ENCODE measurements around the gene CENPF.
"Not testable (repeated sequence)": the region's sequence is repeated elsewhere in the genome, so short reads cannot be mapped to it uniquely, and the experiment has no call there.

Gene CENPF

DNA sequence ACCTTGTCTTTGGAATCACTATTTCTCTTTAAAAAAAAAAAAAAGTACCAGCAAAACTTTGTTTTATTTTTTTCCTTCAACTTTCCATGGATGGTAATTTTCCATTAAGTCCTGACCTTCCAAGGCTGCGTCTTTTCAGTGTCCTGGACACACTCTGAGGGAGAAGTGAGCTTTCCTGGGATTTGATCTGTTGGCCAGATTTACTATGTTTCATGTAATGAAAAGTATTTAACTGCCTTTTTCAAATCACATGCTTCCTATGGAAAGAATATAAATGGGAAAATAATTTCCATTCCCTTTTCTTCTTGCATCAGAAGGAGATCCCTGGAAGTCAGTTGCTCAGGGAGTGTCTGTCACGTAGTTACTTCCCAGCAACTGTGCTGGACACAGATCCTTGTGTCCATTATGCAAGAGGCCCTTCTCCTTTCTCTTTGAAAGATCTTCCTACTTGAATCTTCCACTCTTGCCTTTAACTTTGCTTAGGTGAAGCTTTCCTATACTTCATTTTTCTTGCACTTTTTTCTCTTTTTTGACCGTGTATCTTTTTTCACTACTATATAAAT lies 59.3 kb downstream of the CENPF start:
- no peak for DNase-seq

GRCh38 chr1:214664651-214665433 lies 61.8 kb downstream of the CENPF start:
- no peak for DNase-seq

DNA sequence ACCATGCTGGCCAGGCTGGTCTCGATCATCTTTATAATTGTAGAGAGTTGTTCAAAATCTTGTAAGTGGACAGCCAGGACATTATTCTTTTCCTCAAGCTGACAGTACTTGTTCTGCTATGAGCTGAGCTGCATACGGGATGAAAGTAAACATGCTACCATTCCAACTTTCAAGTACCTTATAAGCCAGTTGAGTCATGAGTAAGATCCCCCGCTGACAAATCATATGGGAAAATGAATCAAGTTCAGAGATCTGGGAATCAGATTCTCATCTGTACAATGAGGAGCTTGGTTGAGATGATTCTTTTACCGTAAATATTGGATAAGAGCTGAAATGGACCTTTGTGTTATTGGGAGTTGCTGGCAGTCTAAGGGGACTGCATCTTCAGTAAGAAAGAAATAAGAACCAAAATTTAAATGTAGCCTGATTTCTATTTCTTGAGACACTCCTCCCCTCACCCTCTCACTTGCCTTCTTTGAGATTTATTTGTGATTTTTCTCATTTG lies 62.7 kb downstream of the CENPF start:
- no peak for DNase-seq

- no peak for DNase-seq
Measured at GRCh38 chr1:214666674-214667073, 63.7 kb downstream of the CENPF start.

DNA sequence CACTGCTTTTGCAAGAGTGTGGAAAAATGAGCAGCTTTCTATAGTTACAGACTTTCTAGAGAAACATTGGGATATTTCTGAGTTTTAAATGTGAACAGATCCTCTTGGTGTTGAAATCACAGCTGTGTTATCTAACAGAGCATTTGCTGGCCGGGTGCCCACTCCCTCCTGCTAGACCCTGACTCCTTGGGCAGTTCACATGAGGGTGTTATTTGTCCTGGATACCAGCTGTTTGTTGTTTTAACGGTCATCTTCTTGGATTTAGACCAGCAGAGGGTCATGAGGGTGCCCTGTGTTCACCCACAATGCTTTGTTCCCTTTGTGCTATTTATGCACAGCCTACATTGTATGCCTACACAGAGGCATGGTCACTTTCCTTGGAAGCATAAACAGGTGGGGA lies 67.1 kb downstream of the CENPF start:
- peak; percentile 30 for DNase-seq

DNA sequence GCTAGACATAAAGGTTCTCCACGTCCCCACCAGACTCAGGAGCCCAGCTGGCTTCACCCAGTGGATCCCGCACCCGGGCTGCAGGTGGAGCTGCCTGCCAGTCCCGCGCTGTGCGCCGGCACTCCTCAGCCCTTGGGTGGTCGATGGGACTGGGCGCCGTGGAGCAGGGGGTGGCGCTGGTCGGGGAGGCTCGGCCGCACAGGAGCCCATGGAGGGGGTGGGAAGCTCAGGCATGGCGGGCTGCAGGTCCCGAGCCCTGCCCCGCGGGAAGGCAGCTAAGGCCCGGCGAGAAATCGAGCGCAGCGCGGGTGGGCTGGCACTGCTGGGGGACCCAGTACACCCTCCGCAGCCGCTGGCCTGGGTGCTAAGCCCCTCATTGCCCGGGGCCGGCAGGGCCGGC lies 70.0 kb downstream of the CENPF start:
- DNase-seq, result not testable (repeated sequence)

- no peak for DNase-seq
Measured at GRCh38 chr1:214673576-214673975, 70.6 kb downstream of the CENPF start.

DNA sequence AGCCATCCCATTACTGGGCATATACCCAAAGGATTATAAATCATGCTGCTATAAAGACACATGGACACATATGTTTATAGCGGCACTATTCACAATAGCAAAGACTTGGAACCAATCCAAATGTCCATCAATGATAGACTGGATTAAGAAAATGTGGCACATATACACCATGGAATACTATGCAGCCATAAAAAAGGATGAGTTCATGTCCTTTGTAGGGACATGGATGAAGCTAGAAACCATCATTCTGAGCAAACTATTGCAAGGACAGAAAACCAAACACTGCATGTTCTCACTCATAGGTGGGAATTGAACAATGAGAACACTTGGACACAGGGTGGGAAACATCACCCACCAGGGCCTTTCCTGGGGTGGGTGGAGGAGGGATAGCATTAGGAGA lies 72.5 kb downstream of the CENPF start:
- DNase-seq, result not testable (repeated sequence)

- DNase-seq, result no peak
Measured at GRCh38 chr1:214676747-214677146, 73.8 kb downstream of the CENPF start.

DNA sequence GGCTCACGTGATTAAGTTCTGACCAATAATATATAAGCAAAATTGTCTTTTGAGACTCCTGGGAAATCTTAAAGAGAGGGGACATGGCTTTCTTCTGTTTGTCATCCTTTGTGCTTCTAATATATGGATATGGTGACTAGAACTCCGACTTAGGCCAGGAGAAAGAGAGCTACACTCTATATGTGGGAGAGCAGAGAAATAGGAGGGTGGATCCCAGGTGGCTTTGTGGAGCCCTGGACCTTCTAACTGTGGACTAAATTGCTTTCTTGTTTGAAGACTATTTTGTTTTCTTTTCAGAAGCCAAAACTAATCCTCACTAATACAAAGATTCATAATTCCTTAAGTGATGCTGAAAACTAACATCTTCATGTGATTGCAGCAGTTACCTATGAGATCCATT lies 75.0 kb downstream of the CENPF start:
- DNase-seq, result no peak

GRCh38 chr1:214678386-214678785 lies 75.4 kb downstream of the CENPF start:
- no peak for DNase-seq

DNA sequence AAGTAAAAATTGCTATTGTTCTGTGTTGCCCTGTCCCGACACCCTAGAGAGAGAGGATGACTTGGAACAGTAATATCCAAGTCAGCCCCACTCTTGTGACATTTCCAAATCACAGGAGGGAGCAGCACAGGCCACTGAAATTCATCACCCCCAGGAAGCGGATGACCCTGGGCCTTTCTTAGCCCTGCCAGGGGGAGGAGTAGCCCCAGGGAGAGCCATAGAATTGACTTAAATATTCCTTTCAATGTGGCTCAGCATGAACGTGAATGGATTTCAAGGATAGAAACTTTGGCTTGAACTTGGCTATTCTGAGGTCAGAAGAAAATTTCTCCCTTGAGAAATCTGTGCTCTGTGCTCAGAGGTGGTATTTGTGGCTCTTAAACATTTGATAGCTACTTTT lies 80.6 kb downstream of the CENPF start:
- DNase-seq, result peak; percentile 28

GRCh38 chr1:214685906-214686305 lies 82.9 kb downstream of the CENPF start:
- peak; percentile 33 for DNase-seq

GRCh38 chr1:214686497-214686896 lies 83.5 kb downstream of the CENPF start:
- DNase-seq, result no peak

DNA sequence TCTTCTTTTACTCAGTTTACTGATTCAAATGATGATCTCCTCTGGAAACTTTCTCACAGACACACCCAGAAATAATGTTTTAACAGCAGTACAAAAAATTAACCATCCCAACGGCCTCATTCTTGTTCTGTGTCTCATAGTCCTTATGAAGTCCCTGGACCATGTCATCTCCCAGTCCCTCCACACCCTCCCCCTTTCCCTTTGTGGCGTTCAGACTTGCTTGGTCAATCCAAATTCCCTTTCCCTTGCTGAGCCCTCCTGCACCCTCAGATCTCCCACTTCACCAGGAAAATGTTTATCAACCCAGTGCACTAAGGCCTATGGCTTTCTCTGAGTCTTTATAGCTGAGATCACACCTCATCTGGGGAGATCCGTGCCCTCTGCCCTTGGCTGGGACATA lies 85.9 kb downstream of the CENPF start:
- no peak for DNase-seq

DNA sequence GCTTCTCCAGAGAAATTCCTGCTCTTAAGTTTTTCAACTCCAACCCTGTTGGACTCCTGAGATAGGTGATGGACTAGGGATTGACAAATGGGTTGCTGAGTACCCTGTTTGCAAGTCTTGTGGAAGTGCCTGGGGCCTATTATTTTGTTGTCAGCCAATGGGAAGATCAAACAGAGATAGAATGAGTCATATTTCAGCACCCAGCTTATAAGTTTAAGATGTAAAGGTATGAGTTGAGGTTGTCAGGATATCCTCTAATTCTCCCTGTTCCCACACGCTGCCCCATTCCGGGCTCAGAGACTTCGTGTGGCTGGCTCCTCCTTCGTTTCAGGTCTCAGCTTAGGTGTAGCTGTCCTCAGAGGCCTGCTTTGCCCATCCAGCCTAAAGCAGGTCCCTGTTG lies 91.8 kb downstream of the CENPF start:
- DNase-seq, result no peak

- no peak for DNase-seq
Measured at GRCh38 chr1:214698559-214698958, 95.6 kb downstream of the CENPF start.

DNA sequence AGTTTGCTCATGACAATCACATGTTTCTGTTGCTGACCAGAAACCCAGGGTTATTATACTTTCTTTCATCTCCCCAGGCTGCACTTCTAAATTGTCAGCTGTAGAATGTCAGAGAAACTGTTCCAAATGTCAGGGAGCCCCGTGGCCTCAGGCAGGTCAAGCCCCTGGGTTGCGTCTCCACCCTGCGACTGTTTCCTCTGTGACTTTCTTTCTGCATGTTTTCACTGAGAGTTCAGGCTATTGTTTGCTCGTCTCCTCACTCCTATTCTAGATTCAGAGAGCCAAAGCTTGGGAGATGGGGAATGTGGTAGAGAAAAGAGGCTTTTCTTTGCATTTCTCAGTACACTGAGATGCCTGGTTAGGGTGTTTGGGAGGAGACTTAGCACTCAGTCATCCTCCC lies 97.4 kb downstream of the CENPF start:
- DNase-seq, result no peak

DNA sequence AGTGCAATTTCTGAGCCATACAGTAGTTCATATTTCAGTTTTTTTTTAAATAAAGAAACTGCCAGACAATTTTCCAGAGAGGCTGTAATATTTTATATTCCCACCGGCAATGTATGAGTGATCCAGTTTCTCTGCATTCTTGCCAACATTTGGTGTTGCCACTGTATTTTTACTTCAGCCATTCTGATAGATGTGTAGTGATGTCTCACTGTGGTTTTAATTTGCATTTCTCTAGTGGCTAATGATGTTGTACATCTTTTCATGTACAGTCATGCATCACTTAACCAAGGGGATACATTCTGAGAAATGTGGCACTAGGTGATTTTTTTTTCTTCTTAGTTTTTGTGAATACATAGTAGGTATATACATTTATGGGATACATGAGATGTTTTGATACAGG lies 99.6 kb downstream of the CENPF start:
- DNase-seq, result no peak

GRCh38 chr1:214707306-214708087 lies 104.5 kb downstream of the CENPF start:
- no peak for DNase-seq

DNA sequence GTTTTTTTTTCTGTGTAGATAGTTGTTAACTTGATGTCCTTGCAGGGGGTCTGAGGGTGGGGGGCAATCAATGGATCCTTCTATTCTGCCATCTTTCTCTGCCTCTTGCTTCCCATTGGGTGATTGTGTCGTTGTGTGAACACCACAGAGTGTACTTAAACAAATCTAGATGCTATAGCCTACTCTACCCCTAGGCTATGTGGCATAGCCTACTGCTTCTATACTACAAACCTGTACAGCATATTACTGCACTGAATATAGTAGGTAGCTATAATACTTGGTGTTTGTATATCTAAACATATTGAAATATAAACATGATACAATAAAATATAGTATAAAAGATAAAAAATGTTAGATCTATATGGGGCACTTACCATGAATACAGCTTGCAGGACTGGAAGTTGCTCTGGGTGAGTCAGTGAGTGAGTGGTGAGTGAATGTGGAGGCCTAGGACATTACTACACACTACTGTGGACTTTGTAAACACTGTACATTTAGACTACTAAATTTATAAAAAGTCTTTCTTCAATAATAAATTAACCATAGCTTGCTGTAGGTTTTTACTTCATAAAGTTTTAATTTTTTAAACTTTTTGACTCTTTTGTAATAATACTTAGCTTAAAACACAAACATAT lies 105.4 kb downstream of the CENPF start:
- DNase-seq, result no peak

DNA sequence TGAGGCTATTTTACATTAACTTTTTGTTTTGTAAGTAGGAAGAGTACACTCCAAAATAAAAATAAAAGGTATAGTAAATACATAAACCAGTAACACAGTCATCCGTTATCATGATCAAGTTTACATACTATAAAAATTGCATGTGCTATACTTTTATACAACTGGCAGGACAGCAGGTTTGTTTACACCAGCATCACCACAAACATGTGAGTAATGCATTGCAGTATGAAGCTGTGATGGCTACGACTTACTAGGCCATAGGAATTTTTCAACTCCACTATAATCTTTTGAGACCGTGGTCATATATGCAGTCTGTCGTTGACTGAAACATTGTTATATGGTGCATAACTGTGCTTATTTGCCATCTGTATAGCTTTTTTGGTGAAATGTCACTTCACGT lies 106.2 kb downstream of the CENPF start:
- no peak for DNase-seq

- DNase-seq, result no peak
Measured at GRCh38 chr1:214712737-214713136, 109.7 kb downstream of the CENPF start.
